ENCODE results near the gene PLEKHD1.

DNA sequence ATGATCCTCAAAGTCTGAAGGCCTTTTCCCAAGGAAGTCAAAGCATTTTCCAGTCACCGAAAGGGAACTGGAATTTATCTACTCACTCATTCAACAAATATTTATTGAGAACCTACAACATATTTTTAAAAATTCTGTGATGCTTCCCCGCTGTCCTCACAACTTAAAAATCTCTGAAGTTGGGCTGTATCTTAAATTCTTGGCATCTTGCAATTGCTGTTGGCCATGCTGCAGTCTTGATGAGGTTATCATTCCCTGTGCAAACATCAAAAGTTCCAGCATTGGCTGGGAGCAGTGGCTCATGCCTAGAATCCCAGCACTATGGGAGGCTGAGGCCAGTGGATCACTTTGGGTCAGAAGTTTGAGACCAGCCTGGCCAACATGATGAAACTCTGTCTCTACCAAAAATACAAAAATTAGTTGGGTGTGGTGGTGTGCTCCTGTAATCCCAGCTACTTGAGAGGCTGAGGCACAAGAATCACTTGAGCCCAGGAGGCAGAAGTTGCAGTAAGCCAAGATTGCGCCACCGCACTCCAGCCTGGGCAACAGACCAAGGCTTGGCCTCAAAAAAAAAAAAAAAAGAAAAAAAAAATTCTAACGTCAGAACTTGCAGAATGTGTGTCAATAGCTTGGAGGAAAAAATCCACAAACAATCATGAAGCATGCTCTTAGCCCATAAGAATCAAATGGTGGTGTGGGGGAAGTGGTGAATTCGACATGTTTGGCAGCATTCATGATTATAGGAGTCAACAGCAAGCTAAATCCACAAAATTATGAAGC, 55.3 kb downstream of the PLEKHD1 start:
- no peak for TF ChIP-seq CTCF (conservative IDR thresholded peaks at IDR 0.05; ENCODE audit: low read depth, low read length)
- no peak for TF ChIP-seq EZH2 (IDR thresholded peaks at IDR 0.05; ENCODE audit: borderline replicate concordance, low read depth, low read length, poor library complexity, severe bottlenecking)
